Esophagus muscularis mucosa (tissue), 4 donors: ENCODE measurements around the gene TTC6. TPM values are rescaled to one million over a fixed set of nuclear protein-coding genes. Genes with fewer than 3 reads are reported as not detected.

Source experiments
- DNase-seq: peaks from one replicate; pipeline ENCODE4 v3.0.0-alpha.2; 2017; ENCODE audit errors: extremely low spot score
- H3K27ac ChIP-seq, 4 donors: fragments of 200-600 bp; sonication (generic); replicated peaks in 1 of 4; 1 replicate in 3 of 4; 2 replicates in 1 of 4; pipeline ENCODE4 v1.5.1; 2016 to 2019; ENCODE audit warnings: mild to moderate bottlenecking in 1 of 4
- H3K27me3 ChIP-seq, 4 donors: fragments of 200-600 bp; sonication (generic); one replicate each; pipeline versions ENCODE4 v1.5.1 to v1.6.0; 2016 to 2019
- H3K36me3 ChIP-seq, 4 donors: fragments of 200-600 bp; sonication (generic); one replicate each; pipeline ENCODE4 v1.5.1; 2016 to 2019
- H3K4me1 ChIP-seq, 4 donors: fragments of 200-600 bp; sonication (generic); one replicate each; pipeline ENCODE4 v1.5.1; 2016 to 2019
- H3K4me3 ChIP-seq, 4 donors: fragments of 200-600 bp; sonication (generic); 1 replicate in 2 of 4; 2 replicates in 2 of 4; pipeline ENCODE4 v1.5.1; 2016 to 2019; ENCODE audit warnings: mild to moderate bottlenecking in 4 of 4, moderate library complexity in 1 of 4
- H3K9me3 ChIP-seq, 4 donors: fragments of 200-600 bp; sonication (generic); 1 replicate in 3 of 4; 2 replicates in 1 of 4; pipeline ENCODE4 v1.5.1; 2016 to 2019
- EP300 ChIP-seq: sonication (generic); formaldehyde crosslinking; IDR thresholded peaks from one replicate; pipeline ENCODE4 v1.6.1; 2017; ENCODE audit warnings: antibody characterized with exemption
- POLR2A ChIP-seq: fragments of 450-650 bp; IDR thresholded peaks from one replicate; pipeline ENCODE4 v1.6.1; 2017; ENCODE audit warnings: antibody characterized with exemption, moderate library complexity, mild to moderate bottlenecking, low read depth
- POLR2AphosphoS5 ChIP-seq, 2 donors: sonication (generic); formaldehyde crosslinking; IDR thresholded peaks; one replicate each; pipeline ENCODE4 v1.6.1; 2017; ENCODE audit warnings: antibody characterized with exemption in 2 of 2
- WGBS: methylation state at CpG from one replicate; pipeline ENCODE4 v1.1.5; 2018; 5-methylcytosine and 5-hydroxymethylcytosine counted together
- intact Hi-C: fragments of 100-400 bp; cut with DNase I; formaldehyde crosslinking; loops from one replicate; pipeline ENCODE4 v1.15.1; 2023
- total RNA-seq, 4 donors: library from RNA; depleted of rRNA; stranded (reverse); fragments of >200 nt; gene quantifications; one replicate each; pipeline versions ENCODE4 v1.1.0 to v1.2.1, GENCODE V29; 2016
- TF ChIP-seq, protein P1 (sequence below), 3 experiments: fragments of 200-600 bp in 2 of 3; fragments of 450-650 bp in 1 of 3; sonication (generic) in 2 of 3; IDR thresholded peaks; one replicate each; pipeline ENCODE4 v1.5.1; 2017 to 2019; ENCODE audit warnings: antibody characterized with exemption in 3 of 3, mild to moderate bottlenecking in 2 of 3, moderate library complexity in 1 of 3

The TTC6 gene, protein sequence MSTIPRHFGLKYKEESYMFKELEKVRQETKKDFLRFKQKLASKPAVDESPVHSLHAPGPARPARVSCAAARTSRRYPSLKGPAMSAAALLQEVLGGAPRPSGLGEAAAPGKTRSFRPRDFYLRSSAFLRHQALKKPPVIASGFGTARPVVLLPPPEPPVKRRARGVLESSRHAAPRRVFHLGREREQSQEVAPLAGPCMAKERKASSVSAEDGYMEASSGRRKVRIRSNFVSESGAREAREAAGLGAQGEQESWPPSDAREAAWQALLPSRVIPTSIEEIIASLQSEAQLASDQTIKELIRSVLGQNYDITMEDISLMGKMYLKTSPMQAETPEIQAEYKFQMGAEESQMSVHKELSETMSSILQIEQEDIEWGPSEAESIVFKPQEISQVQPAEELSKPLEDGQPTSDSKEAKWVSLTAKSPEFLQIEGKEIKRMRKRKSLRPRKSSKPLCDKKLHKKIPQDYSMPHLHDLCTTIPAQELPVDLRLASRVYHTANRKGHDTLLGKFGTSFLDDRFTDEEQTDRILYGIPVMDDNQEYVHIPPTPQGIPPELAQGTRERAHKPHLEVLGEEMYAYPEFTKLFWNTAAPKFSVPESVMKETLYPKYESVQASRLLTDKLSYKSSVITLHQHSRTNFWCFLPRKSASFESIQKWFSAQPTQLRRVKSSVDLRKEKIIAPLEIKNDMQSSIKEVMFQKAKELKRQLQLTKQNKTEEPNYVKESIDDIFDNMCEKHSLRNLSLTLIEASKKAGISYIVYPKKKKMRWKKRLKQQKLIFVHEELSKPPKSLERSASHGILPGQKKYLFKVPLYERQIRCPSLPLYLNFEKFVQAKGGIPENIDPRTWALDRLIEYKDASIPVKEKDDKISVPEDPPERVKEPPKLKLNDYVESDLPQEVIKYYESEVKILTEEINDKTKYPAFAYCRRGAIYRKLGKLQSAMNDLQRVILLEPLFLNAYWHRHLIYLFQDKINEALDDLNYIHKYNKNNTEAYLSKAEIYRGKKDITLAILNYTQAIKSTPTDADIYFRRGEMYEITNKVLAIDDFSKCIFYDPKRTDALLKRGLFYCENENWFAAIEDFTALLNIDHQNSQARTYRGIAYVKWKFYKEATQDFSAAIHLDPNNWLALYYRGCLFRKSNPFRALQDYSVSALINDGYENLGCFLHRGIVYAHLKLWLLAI (N-terminal part only)
- not detected for total RNA-seq

DNA sequence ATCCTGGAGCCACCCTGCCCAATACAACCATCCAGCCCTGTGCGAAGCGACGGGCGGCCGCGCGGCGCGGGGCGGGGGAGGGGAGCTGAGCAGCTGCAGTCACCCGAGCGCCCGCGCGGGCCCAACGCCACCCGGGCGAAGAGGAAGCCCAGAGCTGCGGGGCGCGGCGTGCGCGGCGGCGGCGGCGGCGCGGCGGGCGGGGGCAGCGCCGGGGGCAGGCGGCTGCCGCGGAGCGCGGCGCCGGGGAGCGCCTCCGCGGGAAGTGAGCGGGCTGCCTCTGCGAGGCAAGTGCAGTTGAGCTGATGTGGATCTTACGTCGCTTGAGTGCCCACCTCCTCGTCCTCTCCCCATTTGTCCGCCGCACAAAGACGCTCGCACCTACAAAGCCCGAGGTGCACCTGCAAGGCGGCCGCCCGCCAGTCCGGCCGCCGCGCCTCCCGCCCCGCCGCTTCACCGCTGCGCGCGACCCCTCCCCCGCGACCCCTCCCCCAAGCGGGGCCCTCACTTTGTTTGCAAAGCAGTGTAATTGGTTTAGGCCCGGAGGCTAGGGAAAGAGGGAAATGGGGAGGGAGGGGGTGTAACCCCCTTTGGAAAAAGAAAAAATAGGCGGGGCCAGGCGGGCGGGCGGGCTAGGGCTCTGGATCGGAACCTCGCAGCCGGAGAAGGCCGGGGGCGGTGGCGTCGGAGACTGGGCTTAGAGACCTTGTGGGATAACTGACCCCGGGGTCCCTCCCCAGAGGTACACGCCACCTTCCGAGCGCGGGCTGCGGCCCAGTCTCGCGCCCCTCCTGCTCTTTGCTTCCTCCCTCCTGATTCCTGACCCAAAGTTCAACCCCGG is at the start of gene TTC6, which contains the start of gene FOXA1:
TSS of gene TTC6 (plus strand) at position 659 of the 838 bp plus-strand sequence. CDS start 26,436 bp downstream, outside the sequence.
TSS of gene FOXA1 (minus strand) at position 279 of the 838 bp plus-strand sequence. CDS start at position 2, 277 bp downstream.
- H3K27me3 ChIP-seq: peaks cover 38 to 99% (median 95%) of the 10 kb centered on the region in 4 donors
- H3K27ac ChIP-seq: peak within 1 kb of the TSS in 1 of 4 donors; percentile 20
- no peaks in the 10 kb centered on the region for H3K36me3 ChIP-seq
- DNase-seq: no peak
- WGBS: 1% methylated on average over 24 of the region's 92 CpGs
- intact Hi-C loops: no loop called here
- TF ChIP-seq, protein P1, sequence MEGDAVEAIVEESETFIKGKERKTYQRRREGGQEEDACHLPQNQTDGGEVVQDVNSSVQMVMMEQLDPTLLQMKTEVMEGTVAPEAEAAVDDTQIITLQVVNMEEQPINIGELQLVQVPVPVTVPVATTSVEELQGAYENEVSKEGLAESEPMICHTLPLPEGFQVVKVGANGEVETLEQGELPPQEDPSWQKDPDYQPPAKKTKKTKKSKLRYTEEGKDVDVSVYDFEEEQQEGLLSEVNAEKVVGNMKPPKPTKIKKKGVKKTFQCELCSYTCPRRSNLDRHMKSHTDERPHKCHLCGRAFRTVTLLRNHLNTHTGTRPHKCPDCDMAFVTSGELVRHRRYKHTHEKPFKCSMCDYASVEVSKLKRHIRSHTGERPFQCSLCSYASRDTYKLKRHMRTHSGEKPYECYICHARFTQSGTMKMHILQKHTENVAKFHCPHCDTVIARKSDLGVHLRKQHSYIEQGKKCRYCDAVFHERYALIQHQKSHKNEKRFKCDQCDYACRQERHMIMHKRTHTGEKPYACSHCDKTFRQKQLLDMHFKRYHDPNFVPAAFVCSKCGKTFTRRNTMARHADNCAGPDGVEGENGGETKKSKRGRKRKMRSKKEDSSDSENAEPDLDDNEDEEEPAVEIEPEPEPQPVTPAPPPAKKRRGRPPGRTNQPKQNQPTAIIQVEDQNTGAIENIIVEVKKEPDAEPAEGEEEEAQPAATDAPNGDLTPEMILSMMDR (IDR thresholded peaks at IDR 0.05): no peak
- H3K4me3 ChIP-seq: peak within 1 kb of the TSS; percentile 45 to 62 (median 48)
- H3K4me1 ChIP-seq: peaks cover 44 to 73% (median 66%) of the 10 kb centered on the region in 4 donors
- no peaks in the 10 kb centered on the region for H3K9me3 ChIP-seq

DNA sequence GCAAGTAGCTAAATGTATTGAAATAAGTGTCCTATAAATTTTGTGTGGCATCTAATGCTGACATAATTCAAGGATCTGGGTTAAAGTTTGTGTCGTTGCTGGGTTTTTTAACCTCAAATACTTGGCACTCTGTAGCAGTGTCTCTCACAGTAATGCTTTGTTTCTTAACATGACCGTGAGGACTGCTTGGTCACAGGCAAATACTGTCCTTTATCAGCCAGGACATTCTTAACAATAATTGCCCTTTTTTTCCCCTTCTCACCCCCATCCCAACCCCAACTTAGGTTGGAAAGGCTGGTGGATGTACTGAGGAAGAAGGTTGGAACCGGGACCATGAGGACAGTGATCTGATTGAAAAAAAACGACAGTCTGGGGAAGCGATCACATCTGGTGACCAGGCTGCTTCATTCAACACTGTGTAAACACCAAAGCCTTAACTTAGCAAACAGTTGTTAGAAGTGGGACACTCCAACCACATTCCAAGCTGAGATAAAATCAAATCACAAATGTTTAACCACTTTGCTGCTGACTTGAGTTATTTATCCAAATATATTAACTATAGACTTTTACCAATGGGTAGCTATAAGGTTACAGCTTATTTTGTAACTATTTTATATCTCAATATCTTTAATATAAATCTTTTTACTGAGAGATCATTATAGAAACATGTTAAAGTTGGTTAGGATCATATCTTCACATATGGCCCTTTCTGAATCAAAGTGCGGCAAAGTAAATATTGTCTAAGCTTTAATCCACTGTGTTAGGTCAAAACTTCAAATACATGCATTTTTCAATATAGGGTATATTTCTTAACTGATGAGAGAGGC is 48.6 kb upstream of the TTC6 start:
- intact Hi-C loops: no loop called here
- no peak overlapping the region for H3K27ac ChIP-seq
- no peaks in the 10 kb centered on the region for H3K9me3 ChIP-seq
- WGBS: 57% methylated on average over 6 of the region's 6 CpGs
- no peaks in the 10 kb centered on the region for H3K4me1 ChIP-seq
- no peak for DNase-seq
- H3K27me3 ChIP-seq: no peaks in the 10 kb centered on the region
- H3K36me3 ChIP-seq: no peaks in the 10 kb centered on the region
- no peak overlapping the region for H3K4me3 ChIP-seq
- no peak for TF ChIP-seq POLR2AphosphoS5 (IDR thresholded peaks at IDR 0.05)
- no peak for TF ChIP-seq EP300
- TF ChIP-seq POLR2A: no peak
- TF ChIP-seq, protein P1 (IDR thresholded peaks at IDR 0.05): no peak

DNA sequence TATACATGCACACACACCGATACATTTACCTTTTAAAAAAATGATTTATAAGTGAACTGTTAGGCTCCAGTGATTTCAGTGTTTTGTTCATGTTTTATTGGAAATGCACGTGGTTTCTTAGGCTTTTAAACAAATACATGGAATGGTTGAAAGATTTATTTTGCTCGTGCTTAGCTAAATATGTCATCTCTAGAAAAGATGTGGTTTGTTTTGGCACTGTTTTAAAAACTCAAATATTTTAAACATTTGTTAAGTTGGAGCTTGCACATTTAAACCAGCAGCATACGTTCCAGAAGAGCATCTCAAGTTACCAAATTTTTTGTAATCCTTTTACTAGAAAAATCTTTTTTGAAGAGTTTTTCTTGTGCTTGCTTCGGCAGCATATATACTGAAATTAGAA is 44.9 kb upstream of the TTC6 start:
- no peaks in the 10 kb centered on the region for H3K4me1 ChIP-seq
- no peaks in the 10 kb centered on the region for H3K27me3 ChIP-seq
- no peaks in the 10 kb centered on the region for H3K36me3 ChIP-seq
- WGBS: 41% methylated on average over 5 of the region's 5 CpGs
- intact Hi-C loops: no loop called here
- H3K9me3 ChIP-seq: peaks cover 0 to 10% (median 5%) of the 10 kb centered on the region in 4 donors
- H3K27ac ChIP-seq: no peak overlapping the region
- DNase-seq: no peak
- no peak for TF ChIP-seq POLR2A
- H3K4me3 ChIP-seq: no peak overlapping the region

DNA sequence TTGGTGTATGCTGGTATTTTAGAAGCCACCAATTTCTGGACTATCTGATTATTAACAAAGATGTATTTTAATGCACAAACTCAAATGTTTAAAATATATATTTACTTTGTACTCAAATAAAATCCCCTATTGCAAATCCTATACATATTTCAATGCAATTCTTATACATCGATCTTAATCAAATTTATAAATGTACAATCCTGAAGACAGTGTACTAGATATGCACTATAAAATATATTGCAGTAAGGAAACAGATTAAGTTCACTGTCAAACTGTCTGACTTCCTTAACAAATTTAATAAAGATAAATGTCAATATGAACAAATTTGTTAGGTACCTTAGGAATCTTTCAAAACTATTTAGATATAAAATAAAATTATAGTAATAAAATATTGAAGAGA is 44.3 kb upstream of the TTC6 start:
- 94% methylated on average over 1 of the region's 1 CpG for WGBS
- DNase-seq: no peak
- intact Hi-C loops: no loop called here
- H3K4me1 ChIP-seq: no peaks in the 10 kb centered on the region
- no peak overlapping the region for H3K27ac ChIP-seq
- no peaks in the 10 kb centered on the region for H3K36me3 ChIP-seq
- peaks cover 0 to 10% (median 5%) of the 10 kb centered on the region in 4 donors for H3K9me3 ChIP-seq
- TF ChIP-seq POLR2A (no peak), EP300 (no peak), POLR2AphosphoS5 (IDR thresholded peaks at IDR 0.05) (no peak)
- TF ChIP-seq, protein P1 (IDR thresholded peaks at IDR 0.05): no peak
- no peak overlapping the region for H3K4me3 ChIP-seq
- no peaks in the 10 kb centered on the region for H3K27me3 ChIP-seq
